H9 (cell line): ENCODE data around the gene ANXA3. TPM values are rescaled to one million over a fixed set of nuclear protein-coding genes. Genes with fewer than 3 reads are reported as not detected.

ENCODE experiments used
- DNase-seq: peaks from one replicate; pipeline ENCODE4 v3.0.0-alpha.2; 2017
- H2AFZ ChIP-seq: one replicate; pipeline ENCODE4 v1.6.1; 2013; ENCODE audit warnings: mild to moderate bottlenecking, low read length, control low read depth, moderate library complexity
- H2AK5ac ChIP-seq: 2 replicates; pipeline ENCODE4 v1.6.1; 2013; ENCODE audit warnings: low read length, control low read depth, mixed read lengths; ENCODE audit not compliant: insufficient read length
- H2BK120ac ChIP-seq: one replicate; pipeline ENCODE4 v1.6.1; 2013; ENCODE audit warnings: low read depth, mild to moderate bottlenecking, low read length, control low read depth, inconsistent platforms; ENCODE audit not compliant: poor library complexity, severe bottlenecking
- H2BK12ac ChIP-seq: 2 replicates; pipeline ENCODE4 v1.6.1; 2013; ENCODE audit warnings: low read length, control low read depth, mixed read lengths, low read depth; ENCODE audit not compliant: insufficient read length
- H2BK15ac ChIP-seq: 2 replicates; pipeline ENCODE4 v1.6.1; 2013; ENCODE audit warnings: low read depth, low read length, control low read depth
- H2BK20ac ChIP-seq: one replicate; pipeline ENCODE4 v1.6.1; 2013; ENCODE audit warnings: low read depth, mild to moderate bottlenecking, low read length, control low read depth, inconsistent platforms; ENCODE audit not compliant: poor library complexity, severe bottlenecking
- H2BK5ac ChIP-seq: 2 replicates; pipeline ENCODE4 v1.6.1; 2013; ENCODE audit warnings: low read length, control low read depth, mixed read lengths; ENCODE audit not compliant: insufficient read length
- H3K14ac ChIP-seq: 2 replicates; pipeline ENCODE4 v1.6.1; 2013; ENCODE audit warnings: low read length, control low read depth; ENCODE audit not compliant: insufficient read depth
- H3K18ac ChIP-seq: 2 replicates; pipeline ENCODE4 v1.6.1; 2013; ENCODE audit warnings: low read depth, mild to moderate bottlenecking, mixed read lengths, low read length, control low read depth; ENCODE audit not compliant: insufficient read length
- H3K23ac ChIP-seq: 2 replicates; pipeline ENCODE4 v1.6.1; 2013; ENCODE audit warnings: low read length, control low read depth, mixed read lengths, low read depth; ENCODE audit not compliant: insufficient read length
- H3K23me2 ChIP-seq: 2 replicates; pipeline ENCODE4 v1.6.1; 2013; ENCODE audit warnings: low read depth, mild to moderate bottlenecking, mixed read lengths, low read length, control low read depth; ENCODE audit not compliant: insufficient read length, poor library complexity, severe bottlenecking
- H3K27ac ChIP-seq: 2 replicates; pipeline ENCODE4 v1.5.1; 2013; ENCODE audit warnings: low read length, control low read depth, mixed read lengths, low read depth; ENCODE audit not compliant: insufficient read length
- H3K27me3 ChIP-seq: 2 replicates; pipeline ENCODE4 v1.6.1; 2013; ENCODE audit warnings: low read length, control low read depth, inconsistent platforms; ENCODE audit not compliant: insufficient read depth
- H3K4ac ChIP-seq: 2 replicates; pipeline ENCODE4 v1.6.1; 2013; ENCODE audit warnings: low read depth, mild to moderate bottlenecking, control low read depth, inconsistent platforms, low read length, moderate library complexity
- H3K4me1 ChIP-seq: 2 replicates; pipeline ENCODE4 v1.6.1; 2013; ENCODE audit warnings: low read length, control low read depth, inconsistent platforms; ENCODE audit not compliant: insufficient read depth
- H3K4me2 ChIP-seq: 2 replicates; pipeline ENCODE4 v1.6.1; 2013; ENCODE audit warnings: low read length, control low read depth, mixed read lengths; ENCODE audit not compliant: insufficient read length, insufficient read depth
- H3K56ac ChIP-seq: 2 replicates; pipeline ENCODE4 v1.6.1; 2013; ENCODE audit warnings: low read depth, mild to moderate bottlenecking, mixed read lengths, low read length, control low read depth; ENCODE audit not compliant: insufficient read length
- H3K79me1 ChIP-seq: 2 replicates; pipeline ENCODE4 v1.6.1; 2013; ENCODE audit warnings: low read depth, mild to moderate bottlenecking, moderate library complexity, low read length, control low read depth, inconsistent platforms; ENCODE audit not compliant: insufficient read depth, poor library complexity, severe bottlenecking
- H3K79me2 ChIP-seq: 2 replicates; pipeline ENCODE4 v1.6.1; 2013; ENCODE audit warnings: low read length, control low read depth, inconsistent platforms; ENCODE audit not compliant: insufficient read depth
- H3K9ac ChIP-seq: 2 replicates; pipeline ENCODE4 v1.6.1; 2013; ENCODE audit warnings: low read length, control low read depth, mixed read lengths; ENCODE audit not compliant: insufficient read length; ENCODE audit errors: extremely low read depth
- H3K9me3 ChIP-seq: one replicate; pipeline ENCODE4 v1.6.1; 2013; ENCODE audit warnings: low read depth, low read length, inconsistent platforms; ENCODE audit not compliant: control insufficient read depth
- H3T11ph ChIP-seq: one replicate; pipeline ENCODE4 v1.6.1; 2013; ENCODE audit warnings: mild to moderate bottlenecking, low read length, control low read depth, inconsistent platforms
- H4K20me1 ChIP-seq: one replicate; pipeline ENCODE4 v1.6.1; 2013; ENCODE audit not compliant: control insufficient read depth, insufficient read length, insufficient read depth
- H4K5ac ChIP-seq: 2 replicates; pipeline ENCODE4 v1.6.1; 2013; ENCODE audit warnings: low read depth, mild to moderate bottlenecking, mixed read lengths, low read length, control low read depth; ENCODE audit not compliant: insufficient read length
- H4K8ac ChIP-seq: replicated peaks from 2 replicates; pipeline ENCODE4 v1.6.1; 2013; ENCODE audit warnings: low read length, control low read depth, mixed read lengths, low read depth; ENCODE audit not compliant: insufficient read length
- H4K91ac ChIP-seq: 2 replicates; pipeline ENCODE4 v1.6.1; 2013; ENCODE audit warnings: low read depth, mild to moderate bottlenecking, moderate library complexity, mixed read lengths, low read length, control low read depth; ENCODE audit not compliant: insufficient read length
- H3K27ac Mint-ChIP-seq, 3 experiments: 2 replicates in 2 of 3; 3 replicates in 1 of 3; pipeline ENCODE4 v1.8.0; 2020 to 2021; ENCODE audit warnings: mixed read lengths in 3 of 3, mild to moderate bottlenecking in 1 of 3, moderate library complexity in 1 of 3
- H3K27me3 Mint-ChIP-seq: 2 replicates; pipeline ENCODE4 v1.8.0; 2021; ENCODE audit warnings: low read depth, mild to moderate bottlenecking, moderate library complexity, mixed read lengths
- H3K36me3 Mint-ChIP-seq, 3 experiments: 2 replicates in 2 of 3; 3 replicates in 1 of 3; pipeline ENCODE4 v1.8.0; 2020 to 2021; ENCODE audit warnings: low read depth in 3 of 3, mixed read lengths in 3 of 3; ENCODE audit not compliant: insufficient read depth in 1 of 3
- H3K4me1 Mint-ChIP-seq, 2 experiments: 2 replicates each; pipeline ENCODE4 v1.8.0; 2020; ENCODE audit warnings: mixed read lengths in 2 of 2
- H3K4me3 Mint-ChIP-seq, 2 experiments: 2 replicates in 1 of 2; 3 replicates in 1 of 2; pipeline ENCODE4 v1.8.0; 2020 to 2021; ENCODE audit warnings: mild to moderate bottlenecking in 2 of 2, mixed read lengths in 2 of 2, moderate library complexity in 1 of 2
- H3K9me3 Mint-ChIP-seq, 2 experiments: 2 replicates in 1 of 2; 3 replicates in 1 of 2; pipeline ENCODE4 v1.8.0; 2020; ENCODE audit warnings: mild to moderate bottlenecking in 2 of 2, mixed read lengths in 2 of 2, moderate library complexity in 1 of 2
- CTCF ChIP-seq: fragments of 200-600 bp; sonication (generic); conservative IDR thresholded peaks from 3 replicates; pipeline ENCODE4 v1.8.0; 2021; ENCODE audit warnings: antibody characterized with exemption, mild to moderate bottlenecking
- WGBS: extraction: QIAGEN DNeasy Blood & Tissue Kit; methylation state at CpG from one replicate; pipeline ENCODE4 v1.1.7; 2013; ENCODE audit warnings: missing lambda C conversion rate, low lambda C conversion rate, mixed read lengths; ENCODE audit not compliant: insufficient read length; ENCODE audit errors: extremely low coverage; 5-methylcytosine and 5-hydroxymethylcytosine counted together
- total RNA-seq: library from RNA; stranded (reverse); gene quantifications from 2 replicates; pipeline ENCODE4 v1.2.1, GENCODE V29; 2021

The ANXA3 gene
- total RNA-seq, 1 experiment from 2014 or later, result 20.6 TPM

GRCh38 chr4:78584863-78585547, 33.4 kb downstream of the ANXA3 start:
- peaks cover 0 to 12% (median 2%) of the 10 kb centered on the region in 3 experiments; a peak in 5 of 7 replicates for H3K36me3 Mint-ChIP-seq

More at GRCh38 chr4:78584863-78585547, 33.4 kb downstream of the ANXA3 start:
- Mint-ChIP-seq H3K4me1 (peaks cover 4 to 5% of the 10 kb centered on the region in 2 experiments), H3K27me3 (no peaks in the 10 kb centered on the region), H3K27ac (no peak overlapping the region), H3K9me3 (no peaks in the 10 kb centered on the region), H3K4me3 (no peak overlapping the region)
- Histone ChIP-seq H3K18ac (no peak overlapping the region), H3K79me2 (no peaks in the 10 kb centered on the region), H2BK15ac (no peak overlapping the region), H3T11ph (no peak overlapping the region), H3K4me2 (no peak overlapping the region), H4K91ac (no peak overlapping the region), H3K23me2 (no peaks in the 10 kb centered on the region), H3K27ac (no peak overlapping the region), H3K4ac (no peak overlapping the region), H3K9ac (no peak overlapping the region), H2AK5ac (no peak overlapping the region), H3K23ac (no peak overlapping the region), H2BK12ac (no peak overlapping the region), H2BK120ac (no peak overlapping the region), H3K9me3 (no peaks in the 10 kb centered on the region), H3K14ac (no peak overlapping the region), H4K8ac (no peak overlapping the region), H3K27me3 (no peaks in the 10 kb centered on the region), H3K56ac (no peak overlapping the region), H2AFZ (no peak overlapping the region), H4K5ac (no peak overlapping the region), H2BK5ac (no peak overlapping the region), H2BK20ac (no peak overlapping the region), H4K20me1 (no peaks in the 10 kb centered on the region), H3K4me1 (no peaks in the 10 kb centered on the region), H3K79me1 (no peaks in the 10 kb centered on the region)
- no CpG with 5 or more reads among the region's 4 CpGs for WGBS
- no peak for DNase-seq
- no peak for TF ChIP-seq CTCF
